ENCODE measurements around the gene KCNJ6.

KCNJ6 gene

GRCh38 chr21:37904856-37905255, 11.4 kb downstream of the KCNJ6 start:
- DNase-seq: no peak

- DNase-seq: no peak
These were observed 12.9 kb downstream of the KCNJ6 start for GRCh38 chr21:37903396-37903795.

GRCh38 chr21:37899146-37899545, 17.1 kb downstream of the KCNJ6 start:
- no peak for DNase-seq

GRCh38 chr21:37896788-37897187, 19.5 kb downstream of the KCNJ6 start:
- no peak for DNase-seq

GRCh38 chr21:37891972-37892371, 24.3 kb downstream of the KCNJ6 start:
- DNase-seq: no peak

GRCh38 chr21:37888659-37889058, 27.6 kb downstream of the KCNJ6 start:
- DNase-seq: no peak

GRCh38 chr21:37886726-37887299, 29.4 kb downstream of the KCNJ6 start:
- no peak for DNase-seq

- DNase-seq: peak; percentile 10
These were observed 30.1 kb downstream of the KCNJ6 start for GRCh38 chr21:37886120-37886519.

GRCh38 chr21:37878946-37879660, 37.2 kb downstream of the KCNJ6 start:
- no peak for DNase-seq

GRCh38 chr21:37877888-37878684, 38.2 kb downstream of the KCNJ6 start:
- no peak for DNase-seq

GRCh38 chr21:37877171-37877570, 39.1 kb downstream of the KCNJ6 start:
- no peak for DNase-seq

- no peak for DNase-seq
These were observed 39.7 kb downstream of the KCNJ6 start for GRCh38 chr21:37876561-37876960.

GRCh38 chr21:37874904-37875780, 41.1 kb downstream of the KCNJ6 start:
- no peak for DNase-seq

GRCh38 chr21:37874481-37874880, 41.8 kb downstream of the KCNJ6 start:
- DNase-seq: no peak

GRCh38 chr21:37873655-37874054, 42.6 kb downstream of the KCNJ6 start:
- DNase-seq: no peak

- DNase-seq: no peak
These were observed 45.0 kb downstream of the KCNJ6 start for GRCh38 chr21:37871121-37871862.

GRCh38 chr21:37870221-37870620, 46.0 kb downstream of the KCNJ6 start:
- peak; percentile 22 for DNase-seq

GRCh38 chr21:37869661-37870060, 46.6 kb downstream of the KCNJ6 start:
- DNase-seq: no peak

GRCh38 chr21:37868446-37869295, 47.6 kb downstream of the KCNJ6 start:
- peak; percentile 35 for DNase-seq

- no peak for DNase-seq
These were observed 50.2 kb downstream of the KCNJ6 start for GRCh38 chr21:37866027-37866426.

GRCh38 chr21:37865156-37865555, 51.1 kb downstream of the KCNJ6 start:
- DNase-seq: no peak
